Measurements from ENCODE around the gene MCUR1. TPM values are rescaled to one million over a fixed set of nuclear protein-coding genes. Genes with fewer than 3 reads are reported as not detected.
A peak's percentile ranks its signal among the peaks of the same experiment; 100 is the strongest.

Gene MCUR1
- total and polyA plus RNA-seq, 2 of the 13 experiments (the other 11 are each of a cell fraction or from before 2014, with no cell fraction given), result 8.0 to 29.6 TPM

DNA sequence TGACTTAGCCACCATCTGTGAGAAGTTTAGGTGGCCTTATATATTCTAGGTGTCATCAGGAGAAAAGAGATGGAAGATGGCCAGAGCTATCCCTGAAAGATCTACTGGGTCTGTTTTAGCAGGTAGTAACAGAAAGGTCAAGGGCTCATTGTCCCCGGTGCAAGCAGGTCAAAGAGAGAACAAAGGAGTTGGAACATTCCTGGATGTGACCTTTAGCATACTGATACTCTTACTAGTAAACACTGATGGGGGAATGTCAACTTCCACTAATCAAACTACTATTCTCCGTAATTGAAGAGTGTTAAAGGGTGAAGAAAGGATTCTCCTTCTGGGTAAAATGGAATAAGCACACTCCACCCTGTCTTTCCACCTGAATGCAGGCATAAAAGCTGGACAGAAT, 4.0 kb upstream of the MCUR1 start (continued):
- TF ChIP-seq, protein P1, sequence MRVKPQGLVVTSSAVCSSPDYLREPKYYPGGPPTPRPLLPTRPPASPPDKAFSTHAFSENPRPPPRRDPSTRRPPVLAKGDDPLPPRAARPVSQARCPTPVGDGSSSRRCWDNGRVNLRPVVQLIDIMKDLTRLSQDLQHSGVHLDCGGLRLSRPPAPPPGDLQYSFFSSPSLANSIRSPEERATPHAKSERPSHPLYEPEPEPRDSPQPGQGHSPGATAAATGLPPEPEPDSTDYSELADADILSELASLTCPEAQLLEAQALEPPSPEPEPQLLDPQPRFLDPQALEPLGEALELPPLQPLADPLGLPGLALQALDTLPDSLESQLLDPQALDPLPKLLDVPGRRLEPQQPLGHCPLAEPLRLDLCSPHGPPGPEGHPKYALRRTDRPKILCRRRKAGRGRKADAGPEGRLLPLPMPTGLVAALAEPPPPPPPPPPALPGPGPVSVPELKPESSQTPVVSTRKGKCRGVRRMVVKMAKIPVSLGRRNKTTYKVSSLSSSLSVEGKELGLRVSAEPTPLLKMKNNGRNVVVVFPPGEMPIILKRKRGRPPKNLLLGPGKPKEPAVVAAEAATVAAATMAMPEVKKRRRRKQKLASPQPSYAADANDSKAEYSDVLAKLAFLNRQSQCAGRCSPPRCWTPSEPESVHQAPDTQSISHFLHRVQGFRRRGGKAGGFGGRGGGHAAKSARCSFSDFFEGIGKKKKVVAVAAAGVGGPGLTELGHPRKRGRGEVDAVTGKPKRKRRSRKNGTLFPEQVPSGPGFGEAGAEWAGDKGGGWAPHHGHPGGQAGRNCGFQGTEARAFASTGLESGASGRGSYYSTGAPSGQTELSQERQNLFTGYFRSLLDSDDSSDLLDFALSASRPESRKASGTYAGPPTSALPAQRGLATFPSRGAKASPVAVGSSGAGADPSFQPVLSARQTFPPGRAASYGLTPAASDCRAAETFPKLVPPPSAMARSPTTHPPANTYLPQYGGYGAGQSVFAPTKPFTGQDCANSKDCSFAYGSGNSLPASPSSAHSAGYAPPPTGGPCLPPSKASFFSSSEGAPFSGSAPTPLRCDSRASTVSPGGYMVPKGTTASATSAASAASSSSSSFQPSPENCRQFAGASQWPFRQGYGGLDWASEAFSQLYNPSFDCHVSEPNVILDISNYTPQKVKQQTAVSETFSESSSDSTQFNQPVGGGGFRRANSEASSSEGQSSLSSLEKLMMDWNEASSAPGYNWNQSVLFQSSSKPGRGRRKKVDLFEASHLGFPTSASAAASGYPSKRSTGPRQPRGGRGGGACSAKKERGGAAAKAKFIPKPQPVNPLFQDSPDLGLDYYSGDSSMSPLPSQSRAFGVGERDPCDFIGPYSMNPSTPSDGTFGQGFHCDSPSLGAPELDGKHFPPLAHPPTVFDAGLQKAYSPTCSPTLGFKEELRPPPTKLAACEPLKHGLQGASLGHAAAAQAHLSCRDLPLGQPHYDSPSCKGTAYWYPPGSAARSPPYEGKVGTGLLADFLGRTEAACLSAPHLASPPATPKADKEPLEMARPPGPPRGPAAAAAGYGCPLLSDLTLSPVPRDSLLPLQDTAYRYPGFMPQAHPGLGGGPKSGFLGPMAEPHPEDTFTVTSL (CRISPR knock-in tag; IDR thresholded peaks at IDR 0.05; ENCODE audit: borderline replicate concordance), result peak; percentile 67; the same call in 1 of the 2 replicates
- no peak for TF ChIP-seq ATF1 (CRISPR knock-in tag; IDR thresholded peaks at IDR 0.05)
- TF ChIP-seq ZNF615 (CRISPR knock-in tag; IDR thresholded peaks at IDR 0.05; ENCODE audit: borderline replicate concordance), result no peak
- TF ChIP-seq, protein P2, sequence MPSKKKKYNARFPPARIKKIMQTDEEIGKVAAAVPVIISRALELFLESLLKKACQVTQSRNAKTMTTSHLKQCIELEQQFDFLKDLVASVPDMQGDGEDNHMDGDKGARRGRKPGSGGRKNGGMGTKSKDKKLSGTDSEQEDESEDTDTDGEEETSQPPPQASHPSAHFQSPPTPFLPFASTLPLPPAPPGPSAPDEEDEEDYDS (CRISPR knock-in tag; IDR thresholded peaks at IDR 0.05), result no peak
- TF ChIP-seq, protein P3, sequence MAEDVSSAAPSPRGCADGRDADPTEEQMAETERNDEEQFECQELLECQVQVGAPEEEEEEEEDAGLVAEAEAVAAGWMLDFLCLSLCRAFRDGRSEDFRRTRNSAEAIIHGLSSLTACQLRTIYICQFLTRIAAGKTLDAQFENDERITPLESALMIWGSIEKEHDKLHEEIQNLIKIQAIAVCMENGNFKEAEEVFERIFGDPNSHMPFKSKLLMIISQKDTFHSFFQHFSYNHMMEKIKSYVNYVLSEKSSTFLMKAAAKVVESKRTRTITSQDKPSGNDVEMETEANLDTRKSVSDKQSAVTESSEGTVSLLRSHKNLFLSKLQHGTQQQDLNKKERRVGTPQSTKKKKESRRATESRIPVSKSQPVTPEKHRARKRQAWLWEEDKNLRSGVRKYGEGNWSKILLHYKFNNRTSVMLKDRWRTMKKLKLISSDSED (CRISPR knock-in tag; IDR thresholded peaks at IDR 0.05), result no peak
- TF ChIP-seq ZNF136 (CRISPR knock-in tag; IDR thresholded peaks at IDR 0.05; ENCODE audit: low read depth), result no peak
- no peak for TF ChIP-seq EEA1 (CRISPR knock-in tag; IDR thresholded peaks at IDR 0.05; ENCODE audit: borderline replicate concordance)
- TF ChIP-seq, protein P4, sequence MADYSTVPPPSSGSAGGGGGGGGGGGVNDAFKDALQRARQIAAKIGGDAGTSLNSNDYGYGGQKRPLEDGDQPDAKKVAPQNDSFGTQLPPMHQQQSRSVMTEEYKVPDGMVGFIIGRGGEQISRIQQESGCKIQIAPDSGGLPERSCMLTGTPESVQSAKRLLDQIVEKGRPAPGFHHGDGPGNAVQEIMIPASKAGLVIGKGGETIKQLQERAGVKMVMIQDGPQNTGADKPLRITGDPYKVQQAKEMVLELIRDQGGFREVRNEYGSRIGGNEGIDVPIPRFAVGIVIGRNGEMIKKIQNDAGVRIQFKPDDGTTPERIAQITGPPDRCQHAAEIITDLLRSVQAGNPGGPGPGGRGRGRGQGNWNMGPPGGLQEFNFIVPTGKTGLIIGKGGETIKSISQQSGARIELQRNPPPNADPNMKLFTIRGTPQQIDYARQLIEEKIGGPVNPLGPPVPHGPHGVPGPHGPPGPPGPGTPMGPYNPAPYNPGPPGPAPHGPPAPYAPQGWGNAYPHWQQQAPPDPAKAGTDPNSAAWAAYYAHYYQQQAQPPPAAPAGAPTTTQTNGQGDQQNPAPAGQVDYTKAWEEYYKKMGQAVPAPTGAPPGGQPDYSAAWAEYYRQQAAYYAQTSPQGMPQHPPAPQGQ (CRISPR knock-in tag; IDR thresholded peaks at IDR 0.05; ENCODE audit: borderline replicate concordance), result no peak
- TF ChIP-seq, protein P5, sequence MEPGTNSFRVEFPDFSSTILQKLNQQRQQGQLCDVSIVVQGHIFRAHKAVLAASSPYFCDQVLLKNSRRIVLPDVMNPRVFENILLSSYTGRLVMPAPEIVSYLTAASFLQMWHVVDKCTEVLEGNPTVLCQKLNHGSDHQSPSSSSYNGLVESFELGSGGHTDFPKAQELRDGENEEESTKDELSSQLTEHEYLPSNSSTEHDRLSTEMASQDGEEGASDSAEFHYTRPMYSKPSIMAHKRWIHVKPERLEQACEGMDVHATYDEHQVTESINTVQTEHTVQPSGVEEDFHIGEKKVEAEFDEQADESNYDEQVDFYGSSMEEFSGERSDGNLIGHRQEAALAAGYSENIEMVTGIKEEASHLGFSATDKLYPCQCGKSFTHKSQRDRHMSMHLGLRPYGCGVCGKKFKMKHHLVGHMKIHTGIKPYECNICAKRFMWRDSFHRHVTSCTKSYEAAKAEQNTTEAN (CRISPR knock-in tag; conservative IDR thresholded peaks at IDR 0.05), result no peak
- TF ChIP-seq RORA (CRISPR knock-in tag; IDR thresholded peaks at IDR 0.05), result no peak
- peak; percentile 99 for TF ChIP-seq TEAD3 (CRISPR knock-in tag; optimal IDR thresholded peaks at IDR 0.05; ENCODE audit: borderline replicate concordance)
- no peak for TF ChIP-seq HOXD1 (CRISPR knock-in tag; IDR thresholded peaks at IDR 0.05)
- peak; percentile 66 for TF ChIP-seq FOXA3 (CRISPR knock-in tag; IDR thresholded peaks at IDR 0.05)
- TF ChIP-seq POLR2G (IDR thresholded peaks at IDR 0.05; ENCODE audit: low read depth, low read length), result no peak
- TF ChIP-seq LCORL (IDR thresholded peaks at IDR 0.05), result no peak
- 0 out of 2 replicates have a peak, but pooled peaks have one; percentile 43 for TF ChIP-seq LCORL (CRISPR knock-in tag; IDR thresholded peaks at IDR 0.05)
- TF ChIP-seq ESRRA (CRISPR knock-in tag; IDR thresholded peaks at IDR 0.05; ENCODE audit: low read depth), result 0 out of 2 replicates have a peak, but pooled peaks have one; percentile 42
- TF ChIP-seq ZNF33B (CRISPR knock-in tag; IDR thresholded peaks at IDR 0.05), result no peak
- no peak for TF ChIP-seq SPEN (CRISPR knock-in tag; IDR thresholded peaks at IDR 0.05; ENCODE audit: low read depth)
- no peak for TF ChIP-seq RARG (CRISPR knock-in tag; IDR thresholded peaks at IDR 0.05; ENCODE audit: low read depth)
- no peak for TF ChIP-seq JUND (CRISPR knock-in tag; IDR thresholded peaks at IDR 0.05)

Data from HepG2 (cell line).